Measurements from ENCODE around the gene GSX2.
"Not testable (repeated sequence)": the region's sequence is repeated elsewhere in the genome, so short reads cannot be mapped to it uniquely, and the experiment has no call there.

The GSX2 gene

DNA sequence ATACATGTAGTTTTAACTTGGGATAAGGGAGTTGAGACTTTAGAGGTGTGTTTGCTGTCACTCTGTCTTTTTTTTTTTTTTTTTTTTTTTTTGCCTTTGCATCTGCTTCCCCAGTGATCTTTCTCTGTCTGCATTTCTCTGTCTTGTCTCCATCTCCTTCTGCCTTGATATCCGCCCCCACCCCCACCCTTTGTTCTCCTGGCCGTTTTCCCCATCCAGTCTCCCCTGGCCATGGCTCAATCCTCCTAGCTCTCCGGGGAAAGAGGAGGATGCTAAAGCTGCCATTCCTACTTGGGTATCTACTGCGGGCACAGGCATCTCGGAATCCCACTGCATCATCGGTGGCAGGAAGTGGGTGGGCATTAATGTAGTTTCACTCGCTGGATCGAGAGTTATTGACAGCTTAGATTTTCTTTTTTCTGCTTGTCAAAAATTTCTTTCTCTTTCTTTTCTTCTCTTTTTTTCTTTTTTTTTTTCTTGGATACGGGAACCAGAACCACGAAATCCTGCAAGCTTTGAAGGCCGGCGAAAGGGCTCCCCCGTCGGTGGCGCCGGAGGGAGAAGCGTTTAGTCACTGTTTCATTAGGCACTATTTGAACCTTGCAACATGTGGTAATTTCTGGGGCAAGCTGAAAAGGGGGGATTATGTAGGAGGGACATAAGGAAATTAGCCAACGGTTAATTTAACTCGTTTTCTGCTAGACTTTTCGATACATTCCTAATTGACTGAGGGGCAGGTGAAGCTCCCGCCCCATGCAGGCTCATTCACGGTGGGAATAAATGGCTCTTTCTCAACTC is 8.2 kb downstream of the GSX2 start:
- no peak for ATAC-seq

DNA sequence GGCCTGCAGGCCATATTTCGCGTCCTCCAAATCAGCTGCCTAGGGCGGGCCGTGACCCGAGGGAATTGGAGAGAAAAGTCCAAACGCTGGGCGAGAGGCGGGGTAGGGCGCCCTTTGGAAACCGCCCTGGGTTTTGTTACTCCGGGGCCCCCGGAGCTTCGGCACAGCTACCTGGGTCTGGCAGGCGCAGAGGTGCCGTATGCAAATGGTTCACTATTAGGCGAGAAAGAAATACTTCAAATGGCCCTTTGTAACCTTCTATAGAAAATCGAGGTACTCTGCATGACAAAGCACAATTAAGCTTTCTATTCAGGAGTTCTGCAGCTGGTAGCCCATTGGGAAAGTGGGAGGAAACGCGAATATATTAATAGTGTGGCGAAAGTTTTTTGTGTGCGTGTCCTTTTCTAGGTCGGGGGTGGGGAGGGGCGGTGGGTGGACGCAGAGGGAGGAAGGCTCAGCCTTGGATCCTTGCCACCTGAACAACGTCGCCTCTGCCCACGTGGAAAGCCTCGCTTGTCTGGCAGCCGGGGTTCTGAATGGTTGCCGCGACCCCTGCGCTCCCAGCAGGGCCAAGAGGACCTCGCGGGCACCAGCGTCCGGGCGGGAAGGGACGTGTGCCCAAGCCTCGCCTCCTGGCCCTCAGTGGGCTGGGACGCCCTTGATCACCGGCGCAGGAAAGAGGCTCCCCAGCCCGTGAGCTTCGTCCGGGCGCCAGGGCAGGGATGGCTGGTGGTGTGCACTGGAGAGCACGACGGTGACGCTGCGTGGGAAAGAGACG is 9.5 kb downstream of the GSX2 start:
- ATAC-seq, result no peak

DNA sequence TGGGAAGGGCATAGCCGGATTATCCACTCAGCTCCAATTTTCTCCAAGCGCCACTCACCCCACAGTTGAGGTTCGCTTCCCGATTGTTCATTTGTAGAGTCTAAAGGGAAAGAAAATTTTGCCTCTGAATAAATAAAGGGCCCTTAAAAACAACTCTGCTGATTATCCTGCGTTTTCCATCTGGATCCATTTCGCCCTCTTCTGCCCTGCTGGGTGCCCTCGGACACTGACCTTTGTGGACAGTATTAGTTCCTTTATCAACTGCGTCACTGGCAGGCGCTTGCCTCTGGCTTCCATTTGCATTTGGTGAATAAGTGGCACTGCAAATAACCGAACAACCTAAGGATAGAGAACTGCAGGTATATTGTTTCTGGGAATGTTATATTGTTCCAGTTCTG is 10.1 kb downstream of the GSX2 start:
- no peak for ATAC-seq

DNA sequence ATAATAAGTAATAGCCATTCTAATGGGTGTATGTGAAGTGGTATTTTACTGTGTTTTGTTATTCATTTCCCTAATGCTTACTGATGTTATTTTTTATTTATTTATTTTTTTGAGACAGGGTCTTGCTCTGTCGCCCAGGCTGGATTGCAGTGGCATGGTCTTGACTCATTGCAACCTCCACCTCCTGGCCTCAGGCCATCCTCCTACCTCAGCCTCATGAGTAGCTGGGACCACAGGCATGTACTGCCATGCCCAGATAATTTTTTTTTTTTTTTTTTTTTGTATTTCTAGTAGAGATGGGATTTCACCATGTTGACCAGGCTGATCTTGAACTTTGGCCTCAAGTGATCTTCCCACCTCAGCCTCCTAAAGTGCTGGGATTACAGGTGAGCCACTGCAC is 13.2 kb downstream of the GSX2 start:
- not testable (repeated sequence) for ATAC-seq

DNA sequence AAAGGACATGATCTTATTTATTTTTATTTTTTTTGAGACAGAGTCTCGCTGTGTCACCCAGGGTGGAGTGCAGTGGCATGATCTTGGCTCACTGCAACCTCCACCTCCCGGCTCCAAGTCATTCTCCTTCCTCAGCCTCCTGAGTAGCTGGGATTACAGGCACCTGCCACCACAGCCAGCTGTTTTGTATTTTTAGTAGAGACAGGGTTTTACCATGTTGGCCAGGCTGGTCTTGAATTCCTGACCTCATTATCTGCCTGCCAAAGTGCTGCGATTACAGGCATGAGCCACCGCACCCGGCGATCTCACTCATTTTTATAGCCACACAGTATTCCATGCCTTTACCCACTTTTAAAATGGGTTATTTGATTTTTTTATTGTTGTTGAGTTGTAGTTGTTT is 16.3 kb downstream of the GSX2 start:
- ATAC-seq, result not testable (repeated sequence)

DNA sequence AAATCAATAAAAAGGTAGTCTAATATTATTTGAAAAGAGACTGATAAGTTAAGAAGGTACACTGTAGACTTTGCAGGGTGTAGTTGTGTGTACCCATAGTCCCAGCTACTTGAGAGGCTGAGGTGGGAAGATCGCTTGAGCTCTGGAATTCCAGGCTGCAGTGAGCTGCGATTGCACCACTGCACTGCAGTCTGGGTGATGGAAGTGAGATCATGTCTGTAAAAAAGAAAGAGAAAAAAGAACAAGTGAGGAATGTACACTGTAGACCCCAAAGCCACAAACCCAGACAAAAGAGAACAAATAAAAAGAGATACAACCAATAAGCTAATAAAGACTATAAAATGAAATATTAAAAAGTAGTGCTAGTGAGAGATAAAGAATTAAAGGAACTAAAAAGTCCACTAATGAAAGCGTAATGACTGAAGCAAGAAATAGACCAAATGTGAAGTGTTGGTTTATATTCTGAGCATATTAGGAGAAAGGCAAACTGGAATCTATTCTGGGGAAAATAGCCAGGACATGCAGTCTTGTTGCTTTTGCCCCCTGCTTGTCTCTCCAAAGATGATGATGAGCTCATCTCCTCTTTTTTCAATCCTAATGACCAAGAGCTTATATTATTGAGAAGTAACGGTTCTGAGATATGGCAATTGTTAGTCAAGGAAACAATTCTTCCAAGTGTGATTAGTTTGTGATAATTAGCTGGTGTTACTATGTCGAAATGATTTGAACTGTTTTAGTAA is 19.1 kb downstream of the GSX2 start:
- ATAC-seq, result no peak

DNA sequence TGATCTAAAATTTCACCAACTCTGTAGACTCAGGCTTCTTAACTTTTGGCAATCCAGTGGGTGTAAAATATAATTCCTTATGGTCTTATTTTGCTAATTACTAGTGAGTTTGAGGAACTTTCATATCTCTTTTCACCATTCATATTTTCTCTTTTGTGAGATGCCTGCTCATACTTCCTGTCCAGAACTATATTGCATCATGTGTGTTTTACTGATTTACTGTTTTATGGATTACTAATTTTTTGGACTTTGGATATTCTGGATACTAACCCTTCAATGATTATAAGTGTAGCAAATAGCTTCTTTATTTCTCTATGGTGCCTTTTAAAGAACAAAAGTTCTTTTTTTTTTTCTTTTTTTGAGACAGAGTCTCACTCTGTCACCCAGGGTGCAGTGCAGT is 20.6 kb downstream of the GSX2 start:
- no peak for ATAC-seq

DNA sequence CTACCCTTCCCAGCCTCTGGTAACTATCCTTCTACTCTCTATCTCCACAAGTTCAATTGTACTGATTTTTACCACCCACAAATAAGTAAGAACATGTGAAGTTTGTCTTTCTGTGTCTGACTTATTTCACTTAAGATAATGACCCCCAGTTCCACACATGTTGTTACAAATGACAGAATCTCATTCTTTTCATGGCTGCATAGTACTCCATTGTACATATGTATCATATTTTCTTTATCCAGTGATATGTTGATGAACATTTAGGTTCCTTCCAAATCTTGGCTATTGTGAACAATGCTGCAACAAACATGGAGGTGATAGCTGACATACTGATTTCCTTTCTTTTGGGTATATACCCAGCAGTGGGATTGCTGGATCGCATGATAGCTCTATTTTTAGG is 27.7 kb downstream of the GSX2 start:
- ATAC-seq, result no peak

DNA sequence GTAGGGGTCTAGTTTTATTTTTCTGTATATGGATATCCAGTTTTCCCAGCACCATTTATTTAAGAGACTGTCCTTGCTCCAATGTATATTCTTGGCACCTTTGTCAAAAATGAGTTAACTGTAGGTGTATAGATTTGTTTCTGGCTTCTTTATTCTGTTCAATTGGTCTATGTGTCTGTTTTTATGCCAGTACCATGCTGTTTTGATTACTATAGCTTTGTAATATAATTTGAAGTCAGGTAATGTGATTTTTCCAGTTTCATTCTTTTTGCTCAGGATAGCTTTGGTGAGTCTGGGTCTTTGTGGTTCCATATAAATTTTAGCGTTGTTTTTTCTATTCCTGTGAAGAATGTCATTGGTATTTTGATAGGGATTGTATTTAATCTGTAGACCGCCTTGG is 28.7 kb downstream of the GSX2 start:
- ATAC-seq, result not testable (repeated sequence)

DNA sequence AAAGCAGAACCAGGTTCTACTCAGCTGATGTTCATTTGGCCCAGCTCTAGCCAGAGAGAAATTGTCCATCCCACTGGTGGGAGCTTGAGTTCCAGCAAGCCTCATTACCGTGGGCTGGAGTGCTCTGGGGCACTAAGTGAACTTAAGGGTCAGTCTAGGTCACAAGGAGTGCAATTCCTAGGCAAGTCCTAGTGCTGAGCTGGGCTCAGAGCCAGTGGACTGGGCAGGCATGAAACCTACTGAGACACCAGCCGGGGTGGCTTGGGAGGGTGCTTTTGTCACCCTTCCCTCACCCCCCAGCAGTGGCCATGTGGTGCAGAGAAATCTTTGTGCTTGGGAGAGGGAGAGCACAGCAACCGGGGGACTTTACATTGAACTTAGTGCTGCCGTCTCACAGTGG is 39.4 kb downstream of the GSX2 start:
- no peak for ATAC-seq

DNA sequence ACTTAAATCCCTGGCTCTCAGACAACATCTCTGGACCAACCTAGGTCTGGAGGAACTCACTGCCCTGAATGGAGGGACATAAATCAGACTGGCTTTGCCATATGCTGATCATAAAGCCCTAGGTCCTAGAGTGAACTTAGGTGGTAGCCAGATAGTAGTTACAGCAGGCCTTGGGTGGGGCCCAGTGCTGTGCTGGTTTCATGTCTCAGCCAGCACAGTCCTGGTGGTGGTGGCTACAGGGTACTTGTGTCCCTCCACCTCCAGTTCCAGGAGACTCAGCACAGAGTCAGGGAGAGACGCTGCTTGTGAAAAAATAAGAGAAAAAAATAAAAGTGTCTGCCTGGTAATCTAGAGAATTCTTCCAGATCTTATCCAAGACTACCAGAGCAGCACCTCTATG is 40.3 kb downstream of the GSX2 start:
- no peak for ATAC-seq

DNA sequence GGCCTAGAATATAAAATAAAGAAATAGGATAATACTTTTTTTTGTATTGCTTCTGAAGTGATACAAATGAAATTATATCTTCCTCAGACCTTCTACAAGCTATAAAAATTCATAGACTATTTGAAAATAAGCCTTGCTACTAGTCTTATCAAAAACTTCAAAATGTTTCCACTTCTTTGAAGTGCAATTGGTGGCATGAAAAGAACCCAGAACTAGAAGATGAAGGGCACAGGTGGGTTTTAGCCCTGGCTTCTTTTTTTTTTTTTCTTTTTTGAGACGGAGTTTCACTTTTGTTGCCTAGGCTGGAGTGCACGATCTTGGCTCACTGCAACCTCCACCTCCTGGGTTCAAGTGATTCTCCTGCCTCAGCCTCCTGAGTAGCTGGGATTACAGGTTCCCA is 44.2 kb downstream of the GSX2 start:
- no peak for ATAC-seq

DNA sequence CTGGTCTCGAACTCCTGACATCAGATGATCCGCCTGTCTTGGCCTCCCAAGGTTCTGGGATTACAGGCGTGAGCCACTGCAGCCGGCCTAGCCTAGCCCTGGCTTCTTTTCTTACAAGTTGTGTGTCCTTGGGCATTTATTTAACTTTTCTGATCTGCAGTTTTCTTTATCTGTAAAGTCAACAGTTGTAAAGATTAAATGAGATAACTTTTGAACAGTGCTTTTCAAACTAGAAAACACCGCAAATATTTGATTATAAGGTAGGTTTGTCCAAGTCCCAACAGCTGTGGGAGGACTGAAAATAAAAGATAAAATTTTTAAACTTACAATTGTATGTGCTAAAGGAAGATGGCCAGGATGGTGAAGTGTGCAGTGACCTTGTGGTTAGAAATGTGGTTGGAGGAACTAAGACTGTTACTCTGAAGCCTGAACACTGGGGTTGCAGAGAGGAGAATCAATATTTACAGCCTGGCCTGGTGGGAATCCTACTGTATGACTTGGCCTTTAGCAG is 44.8 kb downstream of the GSX2 start:
- ATAC-seq, result no peak

DNA sequence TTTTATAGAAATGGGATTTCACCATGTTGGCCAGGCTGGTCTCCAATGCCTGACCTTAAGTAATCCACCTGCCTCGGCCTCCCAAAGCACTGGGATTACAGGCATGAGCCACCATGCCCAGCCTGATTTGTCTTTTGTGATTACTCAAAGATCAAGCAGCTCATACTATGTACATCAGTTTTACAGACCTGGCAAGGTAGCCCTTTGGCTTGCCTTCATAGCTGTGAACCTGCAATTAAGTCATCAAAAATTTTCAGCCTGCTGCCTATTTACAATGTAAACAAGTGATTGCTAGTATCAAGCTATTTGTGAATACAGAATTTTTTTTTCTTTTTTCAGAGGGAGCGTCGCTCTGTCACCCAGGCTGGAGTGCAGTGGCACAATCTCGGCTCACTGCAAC is 46.2 kb downstream of the GSX2 start:
- no peak for ATAC-seq

DNA sequence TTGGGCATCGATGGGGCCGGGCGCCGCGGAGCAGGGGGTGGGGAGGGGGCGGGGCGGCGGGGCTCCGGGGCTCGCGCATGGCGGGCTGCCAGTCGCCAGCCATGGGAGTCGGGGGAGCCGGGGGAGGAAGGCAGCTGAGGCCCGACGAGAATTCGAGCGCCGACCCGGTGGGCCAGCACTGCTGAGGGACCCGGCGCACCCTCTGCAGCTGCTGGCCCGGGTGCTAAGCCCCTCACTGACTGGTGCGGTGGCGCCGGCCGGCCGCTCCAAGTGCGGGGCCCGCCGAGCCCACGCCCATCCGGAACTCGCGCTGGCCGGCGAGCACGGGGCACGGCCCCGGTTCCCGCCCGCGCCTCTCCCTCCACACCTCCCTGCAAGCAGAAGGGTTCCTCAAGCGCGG is 49.4 kb downstream of the GSX2 start:
- ATAC-seq, result no peak
